ENCODE results near the gene CDK16.
A peak's percentile ranks its signal among the peaks of the same experiment; 100 is the strongest.

The CDK16 gene

DNA sequence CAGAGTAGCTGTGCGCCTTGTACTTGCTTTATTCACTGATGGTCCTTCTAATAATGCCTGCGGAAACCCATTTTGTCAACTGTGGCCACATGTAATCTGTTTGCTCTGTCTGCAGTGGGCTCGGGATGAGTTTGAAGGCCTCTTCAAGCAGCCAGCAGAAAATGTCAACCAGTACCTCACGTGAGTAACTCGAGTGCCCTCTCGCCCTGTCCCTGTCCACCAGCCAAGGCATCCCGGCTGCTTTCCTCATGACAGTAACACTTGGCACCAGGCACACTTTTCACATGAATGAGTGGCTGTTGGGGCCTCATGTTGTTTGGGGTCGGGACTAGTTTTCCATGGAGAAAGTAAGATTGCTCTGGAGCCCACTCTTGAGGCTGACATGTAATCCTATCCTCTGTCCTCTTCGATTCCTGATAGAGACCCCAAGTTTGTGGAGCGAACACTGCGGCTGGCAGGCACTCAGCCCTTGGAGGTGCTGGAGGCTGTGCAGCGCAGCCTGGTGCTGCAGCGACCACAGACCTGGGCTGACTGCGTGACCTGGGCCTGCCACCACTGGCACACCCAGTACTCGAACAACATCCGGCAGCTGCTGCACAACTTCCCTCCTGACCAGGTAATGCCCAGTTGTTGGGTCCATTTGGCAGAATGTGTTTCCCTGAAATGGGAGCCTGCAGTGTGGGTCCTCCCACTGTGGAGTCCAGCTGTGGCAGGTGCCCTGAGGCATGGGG, 8.8 kb upstream of the CDK16 start:
- ATAC-seq, result no peak

DNA sequence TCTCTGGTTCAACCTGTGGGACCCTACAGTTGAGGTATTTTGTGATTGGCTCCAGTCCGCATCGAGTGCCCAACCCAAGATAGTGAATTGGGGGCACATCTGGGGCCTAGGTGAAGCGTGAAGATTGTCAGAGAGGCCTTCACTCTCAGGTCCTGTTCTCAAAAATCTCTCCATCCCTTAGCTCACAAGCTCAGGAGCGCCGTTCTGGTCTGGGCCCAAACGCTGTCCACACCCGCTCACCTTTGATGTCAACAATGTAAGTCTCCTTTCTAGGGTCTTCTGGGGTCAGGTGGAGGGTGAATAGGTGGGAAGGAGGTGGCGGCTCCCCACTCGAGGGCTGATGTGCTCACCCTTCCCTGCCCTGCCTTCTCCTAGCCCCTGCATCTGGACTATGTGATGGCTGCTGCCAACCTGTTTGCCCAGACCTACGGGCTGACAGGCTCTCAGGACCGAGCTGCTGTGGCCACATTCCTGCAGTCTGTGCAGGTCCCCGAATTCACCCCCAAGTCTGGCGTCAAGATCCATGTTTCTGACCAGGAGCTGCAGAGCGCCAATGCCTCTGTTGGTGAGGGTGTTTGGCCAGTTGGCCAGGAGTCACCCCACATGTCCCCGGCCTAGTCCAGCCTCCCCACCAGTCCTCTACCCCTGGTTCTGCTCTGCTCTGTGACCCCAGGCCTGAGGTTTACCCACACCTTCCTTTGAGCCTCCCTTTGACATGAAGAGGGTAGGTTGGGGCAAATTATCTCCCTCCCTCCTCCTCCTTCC, 7.6 kb upstream of the CDK16 start:
- ATAC-seq, result no peak

DNA sequence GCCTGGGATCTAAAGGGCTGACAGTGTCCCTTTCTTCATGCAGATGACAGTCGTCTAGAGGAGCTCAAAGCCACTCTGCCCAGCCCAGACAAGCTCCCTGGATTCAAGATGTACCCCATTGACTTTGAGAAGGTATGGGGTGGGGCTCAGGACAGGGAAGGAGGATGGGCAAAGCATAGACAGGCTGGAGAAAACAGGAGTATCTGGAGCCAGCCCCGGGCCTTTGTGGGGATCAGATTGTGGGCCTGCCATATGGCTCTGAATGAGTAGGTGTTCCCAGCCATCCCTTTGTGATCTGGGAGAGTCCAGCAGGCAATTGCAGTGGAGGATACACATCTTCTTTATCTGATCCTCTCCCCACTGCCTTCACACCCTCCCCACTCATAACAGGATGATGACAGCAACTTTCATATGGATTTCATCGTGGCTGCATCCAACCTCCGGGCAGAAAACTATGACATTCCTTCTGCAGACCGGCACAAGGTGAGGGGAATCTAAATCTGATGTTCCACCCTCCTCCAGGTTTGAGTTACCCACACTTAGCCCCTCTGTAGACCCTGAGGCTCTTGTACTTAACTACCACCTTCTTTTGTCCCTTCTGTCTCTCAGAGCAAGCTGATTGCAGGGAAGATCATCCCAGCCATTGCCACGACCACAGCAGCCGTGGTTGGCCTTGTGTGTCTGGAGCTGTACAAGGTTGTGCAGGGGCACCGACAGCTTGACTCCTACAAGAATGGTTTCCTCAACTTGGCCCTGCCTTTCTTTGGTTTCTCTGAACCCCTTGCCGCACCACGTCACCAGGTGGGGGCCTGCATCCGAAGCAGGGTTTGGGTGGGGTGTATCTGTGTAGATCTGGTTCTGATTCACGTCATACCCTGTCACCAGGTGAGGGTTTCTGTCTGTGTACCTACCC, 5.8 kb upstream of the CDK16 start:
- no peak for ATAC-seq

DNA sequence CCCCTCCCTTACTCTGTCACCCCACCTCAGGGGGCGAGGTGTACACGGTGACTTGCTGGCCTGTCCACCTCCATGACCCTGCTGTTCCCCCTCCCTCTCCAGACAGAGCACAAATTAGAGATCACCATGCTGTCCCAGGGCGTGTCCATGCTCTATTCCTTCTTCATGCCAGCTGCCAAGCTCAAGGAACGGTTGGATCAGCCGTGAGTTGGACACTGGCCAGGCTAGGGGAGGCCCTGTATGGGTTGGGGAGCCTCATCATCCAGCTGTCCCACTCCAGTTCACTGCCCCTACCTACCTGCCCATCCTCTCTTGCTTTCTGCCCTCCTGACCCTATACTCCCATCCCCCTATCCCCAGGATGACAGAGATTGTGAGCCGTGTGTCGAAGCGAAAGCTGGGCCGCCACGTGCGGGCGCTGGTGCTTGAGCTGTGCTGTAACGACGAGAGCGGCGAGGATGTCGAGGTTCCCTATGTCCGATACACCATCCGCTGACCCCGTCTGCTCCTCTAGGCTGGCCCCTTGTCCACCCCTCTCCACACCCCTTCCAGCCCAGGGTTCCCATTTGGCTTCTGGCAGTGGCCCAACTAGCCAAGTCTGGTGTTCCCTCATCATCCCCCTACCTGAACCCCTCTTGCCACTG, 3.9 kb upstream of the CDK16 start:
- ATAC-seq, result no peak

DNA sequence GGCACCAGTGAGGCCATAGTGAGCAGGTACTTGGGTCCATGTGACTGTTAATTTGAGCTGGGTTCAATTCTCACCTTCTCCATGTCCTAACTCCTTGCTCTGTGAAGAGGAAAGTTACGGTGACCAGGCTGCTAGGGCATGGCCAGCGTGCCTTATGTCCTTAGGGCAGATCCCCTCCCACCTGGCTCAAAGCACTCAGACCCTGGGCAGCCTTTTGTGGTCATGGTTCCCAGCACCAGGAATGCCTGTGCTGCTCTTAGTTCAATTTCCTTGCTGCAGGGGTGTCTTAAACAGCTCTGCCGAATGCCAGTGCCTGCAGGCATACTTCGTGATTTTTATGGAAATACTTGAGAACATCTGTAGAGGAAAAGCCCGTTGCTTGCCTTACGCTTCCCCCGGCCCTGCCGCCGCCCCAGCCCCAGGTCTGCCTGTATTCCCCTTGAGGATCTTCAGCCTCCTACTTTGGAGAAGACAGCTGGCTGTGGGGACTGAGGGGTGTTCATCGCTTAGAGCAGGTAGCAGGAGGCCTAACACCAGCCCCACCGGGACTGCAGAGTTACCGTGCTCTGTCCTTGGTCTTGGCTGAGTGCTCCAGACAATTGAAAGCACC, 3.1 kb upstream of the CDK16 start:
- no peak for ATAC-seq

DNA sequence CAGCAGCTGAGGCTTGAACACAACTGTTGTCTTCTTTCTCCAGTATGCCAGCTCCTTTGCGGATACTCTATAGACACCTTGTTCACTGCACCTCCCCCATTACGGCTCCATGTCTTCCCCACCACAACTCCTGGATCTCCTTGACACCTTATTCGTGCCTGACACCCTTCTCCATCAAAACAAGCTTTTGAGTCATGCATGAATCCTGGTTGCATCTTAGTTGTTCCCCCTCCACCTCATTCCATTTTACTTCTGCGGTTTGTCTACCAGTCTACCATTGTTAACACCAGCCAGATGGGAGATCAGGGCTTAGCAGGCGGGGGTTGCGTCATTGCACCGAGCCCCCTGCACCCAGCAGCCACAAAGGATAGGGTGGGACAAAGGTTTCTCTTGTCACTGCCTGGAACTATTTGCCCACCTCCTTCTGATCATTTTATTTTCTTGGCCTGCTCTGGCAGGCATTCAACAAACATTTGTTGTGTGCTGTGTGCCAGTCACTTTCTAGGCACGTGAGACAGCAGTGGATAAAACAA, 2.0 kb upstream of the CDK16 start:
- no peak for ATAC-seq

DNA sequence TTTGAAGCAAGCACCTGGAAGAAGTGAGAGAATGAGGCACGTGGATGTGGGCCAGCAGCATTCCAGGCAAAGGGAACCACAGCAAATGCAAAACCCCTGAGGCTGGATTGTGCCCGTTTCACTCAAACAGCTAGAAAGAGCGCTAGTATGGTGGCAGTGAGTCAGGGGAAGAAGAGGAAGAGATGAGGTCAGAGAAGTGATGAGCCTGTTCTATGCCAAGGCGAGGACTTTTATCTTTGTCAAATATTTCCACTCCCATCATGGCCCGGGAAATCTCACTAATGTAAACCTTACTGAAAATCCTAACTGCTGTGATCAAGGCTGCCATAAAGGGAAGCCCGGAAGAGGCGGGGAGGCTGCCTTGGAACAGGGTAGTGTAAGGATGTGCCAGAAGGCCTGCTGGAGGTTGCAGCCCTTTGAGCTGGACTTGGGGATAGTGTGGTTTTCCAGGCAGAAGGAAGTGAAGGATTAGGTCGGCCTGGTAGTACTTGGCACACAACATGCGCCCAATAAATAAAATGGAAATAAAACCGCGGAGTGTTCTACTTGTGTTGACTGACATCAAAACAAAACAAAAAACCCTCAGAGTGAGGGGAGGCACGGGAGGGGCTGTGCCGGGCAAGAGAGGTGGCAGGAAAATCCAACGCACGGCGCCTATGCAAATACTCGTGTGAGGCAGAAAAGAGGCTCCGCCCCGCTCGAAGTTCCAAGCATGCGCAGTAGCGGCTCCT, 1.2 kb upstream of the CDK16 start:
- peak; percentile 15 to 30 for ATAC-seq

DNA sequence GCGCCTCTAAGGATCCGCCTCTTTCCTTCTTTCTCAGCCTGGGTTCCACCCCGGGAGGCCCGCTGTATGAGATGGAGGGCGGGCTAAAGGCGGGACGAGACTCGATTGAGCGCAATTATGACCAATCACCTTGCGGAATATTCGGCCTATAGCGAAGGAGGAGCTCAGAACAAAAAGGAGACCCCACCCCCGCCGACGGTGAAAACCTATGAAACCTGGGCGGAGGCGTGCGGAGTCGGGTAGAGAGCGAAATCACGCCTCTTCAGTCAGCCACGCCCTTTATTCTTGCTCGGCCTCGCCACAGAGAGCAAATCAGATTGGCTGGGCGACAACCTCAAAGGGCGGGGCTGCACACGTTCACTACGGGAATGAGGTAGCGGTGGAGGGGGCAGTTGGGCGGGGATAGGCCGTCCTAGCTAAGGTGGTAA, 615 bp upstream of the CDK16 start:
- ATAC-seq, result peak; percentile 84 to 88

DNA sequence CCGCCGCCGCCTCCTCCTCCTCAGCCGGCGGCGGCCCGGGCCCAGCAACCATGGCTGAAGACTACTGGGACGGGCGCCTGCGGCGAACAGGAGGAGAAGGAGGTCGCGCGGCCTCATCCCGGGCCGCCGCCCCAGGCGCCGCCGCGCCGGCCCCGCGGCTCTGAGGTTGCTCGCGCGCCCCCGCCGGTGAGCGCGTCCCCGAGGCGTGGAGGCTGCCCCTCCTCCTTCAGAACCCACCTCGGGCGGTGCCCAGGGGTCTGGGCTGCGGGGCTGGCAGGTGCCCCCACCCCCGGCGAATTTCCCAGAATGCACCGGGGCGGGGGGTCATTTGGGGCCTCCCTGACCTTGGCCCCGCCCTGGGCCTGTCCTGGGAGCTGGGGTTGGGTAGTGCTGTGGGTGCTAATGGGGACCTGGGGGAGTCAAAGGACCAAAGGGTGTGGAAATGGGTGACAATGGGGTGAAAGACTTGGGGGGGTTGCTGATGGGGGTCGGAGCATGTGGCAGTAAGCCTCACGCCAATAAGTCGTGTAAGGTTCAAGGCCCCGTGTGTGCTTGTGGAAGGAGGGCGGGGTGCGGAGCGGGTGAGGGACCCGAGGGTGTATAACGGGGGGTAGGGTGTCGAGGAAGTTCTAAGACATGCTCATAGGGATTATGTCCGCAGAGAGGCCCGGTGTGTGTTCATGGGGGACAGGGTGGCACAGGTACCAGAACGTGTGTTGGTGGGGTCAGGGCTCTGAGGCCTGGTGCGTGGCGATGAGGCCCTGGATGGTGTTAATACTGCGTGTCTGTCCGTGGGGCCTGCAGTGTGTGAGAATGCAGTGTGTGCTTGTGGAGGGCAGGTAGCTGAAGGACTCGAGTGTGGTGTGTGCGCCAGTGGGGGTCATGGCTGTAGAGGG, 687 bp downstream of the CDK16 start:
- no peak for ATAC-seq

DNA sequence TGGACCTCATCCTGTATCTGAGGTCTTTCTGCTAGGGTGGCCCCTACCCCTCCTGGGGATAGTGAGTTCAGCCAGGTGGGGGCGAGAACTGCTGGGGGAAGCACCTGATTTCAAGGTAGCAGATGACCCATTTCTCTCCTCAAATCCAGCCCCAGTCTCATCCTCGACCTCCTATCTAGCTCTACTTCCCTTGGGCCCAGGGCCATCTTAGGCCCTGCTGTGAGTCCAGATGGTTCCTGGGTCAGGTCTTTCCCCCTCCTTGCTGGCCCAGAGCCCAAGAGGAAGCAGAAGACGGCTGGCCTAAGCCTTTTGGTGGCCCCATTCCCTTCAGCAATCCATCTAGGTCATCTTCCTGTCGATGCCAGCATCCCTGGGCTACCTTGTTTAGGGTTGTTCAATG, 3.3 kb downstream of the CDK16 start:
- no peak for ATAC-seq

DNA sequence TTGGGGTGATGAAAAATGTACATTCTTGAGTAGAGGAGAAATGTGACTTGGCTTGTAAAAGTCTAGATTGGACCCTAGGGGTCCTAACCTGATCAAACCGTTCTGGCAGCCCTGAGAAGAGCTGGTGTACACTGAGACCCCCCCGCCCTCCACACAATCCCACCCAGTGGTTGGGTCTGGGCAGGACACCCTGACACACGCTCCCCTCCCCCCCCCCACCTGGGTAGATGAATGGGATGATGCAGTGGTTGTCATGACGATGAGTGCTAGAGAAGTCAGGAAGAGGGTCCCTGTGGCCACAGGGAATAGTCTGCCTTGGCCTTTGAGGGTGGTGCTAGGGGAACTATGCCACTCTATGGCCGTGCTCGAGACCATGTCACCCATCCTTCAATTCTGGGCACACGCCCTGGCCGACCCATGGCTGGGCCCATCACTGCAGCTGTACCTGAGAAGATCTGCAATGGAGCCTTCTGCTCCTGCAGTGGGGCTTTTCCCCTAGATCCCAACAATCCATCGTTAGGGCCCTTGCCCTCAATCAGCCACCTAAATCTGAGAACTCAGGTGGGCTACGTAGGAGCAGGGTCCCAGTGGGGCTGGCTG, 4.4 kb downstream of the CDK16 start:
- no peak for ATAC-seq

DNA sequence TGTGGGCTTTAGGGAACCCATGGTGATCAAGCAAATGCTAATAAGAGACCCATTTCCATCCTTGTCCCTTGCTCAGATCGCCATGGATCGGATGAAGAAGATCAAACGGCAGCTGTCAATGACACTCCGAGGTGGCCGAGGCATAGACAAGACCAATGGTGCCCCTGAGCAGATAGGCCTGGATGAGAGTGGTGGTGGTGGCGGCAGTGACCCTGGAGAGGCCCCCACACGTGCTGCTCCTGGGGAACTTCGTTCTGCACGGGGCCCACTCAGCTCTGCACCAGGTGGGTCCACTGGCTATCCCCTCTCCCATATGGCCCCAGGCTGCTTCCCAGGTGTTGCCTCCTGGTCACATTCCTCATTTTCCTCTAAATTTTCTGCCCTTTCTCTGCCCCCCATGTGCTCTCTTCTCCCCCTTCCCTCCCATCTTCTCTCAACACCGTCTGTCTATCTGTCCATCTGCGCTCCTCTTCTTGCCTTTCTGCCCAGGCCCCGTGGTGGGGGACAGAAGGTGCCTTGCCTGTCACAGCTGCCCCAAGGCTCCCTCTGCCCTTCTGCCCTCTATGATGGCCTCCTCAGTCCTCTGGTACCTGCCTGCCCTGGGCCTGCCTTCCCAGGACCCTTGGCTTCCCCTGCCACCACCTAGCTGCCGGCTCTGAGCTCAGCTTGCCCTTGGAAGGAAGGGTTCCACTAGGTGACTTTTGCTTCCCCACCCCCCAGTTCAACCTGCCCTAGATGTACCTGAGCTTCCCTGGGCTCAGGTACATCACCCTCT, 5.2 kb downstream of the CDK16 start:
- ATAC-seq, result no peak

DNA sequence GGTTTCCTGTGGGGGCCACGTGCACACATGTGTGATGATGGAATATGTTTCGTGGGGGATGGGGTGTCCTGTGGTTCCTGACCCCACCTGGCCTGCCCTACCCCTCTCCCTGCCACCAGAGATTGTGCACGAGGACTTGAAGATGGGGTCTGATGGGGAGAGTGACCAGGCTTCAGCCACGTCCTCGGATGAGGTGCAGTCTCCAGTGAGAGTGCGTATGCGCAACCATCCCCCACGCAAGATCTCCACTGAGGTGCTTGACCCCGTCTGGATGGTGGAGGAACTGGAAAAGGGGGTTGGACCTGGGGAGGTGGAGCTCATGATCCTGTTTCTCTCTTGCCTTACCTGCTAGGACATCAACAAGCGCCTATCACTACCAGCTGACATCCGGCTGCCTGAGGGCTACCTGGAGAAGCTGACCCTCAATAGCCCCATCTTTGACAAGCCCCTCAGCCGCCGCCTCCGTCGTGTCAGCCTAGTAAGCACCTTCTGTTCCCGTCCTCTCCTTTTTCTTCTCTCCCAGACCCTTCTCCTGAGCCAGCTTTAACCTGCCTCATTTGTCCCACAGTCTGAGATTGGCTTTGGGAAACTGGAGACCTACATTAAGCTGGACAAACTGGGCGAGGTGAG, 5.9 kb downstream of the CDK16 start:
- ATAC-seq, result no peak

DNA sequence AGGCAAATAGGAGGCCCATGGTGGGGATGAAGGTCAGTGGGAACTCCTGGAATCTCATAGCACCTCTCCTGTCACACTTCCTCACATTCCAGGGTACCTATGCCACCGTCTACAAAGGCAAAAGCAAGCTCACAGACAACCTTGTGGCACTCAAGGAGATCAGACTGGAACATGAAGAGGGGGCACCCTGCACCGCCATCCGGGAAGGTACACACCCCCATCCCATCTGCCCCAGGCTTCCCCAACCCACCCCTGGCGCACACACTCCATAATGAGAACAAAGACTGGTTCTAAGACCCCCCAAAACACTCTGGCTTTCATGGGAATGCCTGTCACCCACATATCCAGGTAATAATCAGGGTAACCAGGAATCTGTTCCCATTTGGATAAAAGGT, 6.4 kb downstream of the CDK16 start:
- ATAC-seq, result no peak

DNA sequence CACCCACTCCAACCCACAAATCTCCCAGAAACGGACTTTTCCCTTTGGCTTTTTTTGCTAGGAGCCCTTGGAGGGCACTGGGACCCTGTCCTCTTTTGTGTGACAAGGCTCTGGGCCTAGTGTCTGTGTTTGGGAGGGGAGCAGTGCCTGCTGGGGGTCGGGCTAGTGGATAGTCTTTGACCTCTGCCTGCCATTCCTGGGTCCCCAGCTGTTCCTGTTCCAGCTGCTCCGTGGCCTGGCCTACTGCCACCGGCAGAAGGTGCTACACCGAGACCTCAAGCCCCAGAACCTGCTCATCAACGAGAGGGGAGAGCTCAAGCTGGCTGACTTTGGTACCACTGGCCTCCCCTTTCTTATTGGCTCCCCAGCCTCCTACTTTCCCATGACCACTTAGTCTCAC, 7.6 kb downstream of the CDK16 start:
- no peak for ATAC-seq

DNA sequence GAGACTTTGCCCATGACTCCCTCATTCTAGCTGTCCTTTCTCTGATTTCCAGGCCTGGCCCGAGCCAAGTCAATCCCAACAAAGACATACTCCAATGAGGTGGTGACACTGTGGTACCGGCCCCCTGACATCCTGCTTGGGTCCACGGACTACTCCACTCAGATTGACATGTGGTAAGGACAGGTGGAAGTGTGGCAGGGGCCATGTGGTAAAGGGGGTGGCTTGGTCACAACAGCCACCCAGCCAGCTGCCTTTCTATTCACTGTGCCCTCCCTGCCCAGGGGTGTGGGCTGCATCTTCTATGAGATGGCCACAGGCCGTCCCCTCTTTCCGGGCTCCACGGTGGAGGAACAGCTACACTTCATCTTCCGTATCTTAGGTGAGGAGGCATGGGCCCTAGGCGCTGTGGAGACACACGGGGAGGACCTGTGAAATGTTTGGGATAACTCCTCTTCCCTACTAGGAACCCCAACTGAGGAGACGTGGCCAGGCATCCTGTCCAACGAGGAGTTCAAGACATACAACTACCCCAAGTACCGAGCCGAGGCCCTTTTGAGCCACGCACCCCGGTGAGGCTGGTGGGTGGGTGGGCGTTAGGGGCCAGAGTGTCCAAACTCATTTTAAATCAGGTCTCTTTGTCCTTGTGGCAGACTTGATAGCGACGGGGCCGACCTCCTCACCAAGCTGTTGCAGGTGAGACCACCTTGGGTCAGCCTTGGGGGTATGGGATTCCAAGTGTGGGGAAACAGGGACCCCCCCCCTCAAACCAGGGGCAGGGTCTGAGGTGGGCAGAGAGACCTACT, 8.3 kb downstream of the CDK16 start:
- ATAC-seq, result no peak

DNA sequence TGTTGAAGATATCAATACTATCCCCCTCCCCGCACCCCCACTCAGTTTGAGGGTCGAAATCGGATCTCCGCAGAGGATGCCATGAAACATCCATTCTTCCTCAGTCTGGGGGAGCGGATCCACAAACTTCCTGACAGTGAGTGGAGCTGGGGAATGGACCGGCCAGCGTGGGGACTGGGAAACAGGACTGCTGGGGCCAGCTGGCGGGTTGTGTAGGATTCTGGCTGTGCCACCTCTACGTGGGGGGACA, 8.8 kb downstream of the CDK16 start:
- no peak for ATAC-seq
